C4-2B (cell line): ENCODE data around the gene DCAF6.

ENCODE experiments used
- CTCF ChIP-seq: fragments of 450-650 bp; conservative IDR thresholded peaks from 2 replicates; pipeline ENCODE4 v1.5.1; 2017; ENCODE audit warnings: mild to moderate bottlenecking
- ZFX ChIP-seq: fragments of 450-650 bp; IDR thresholded peaks from 2 replicates; pipeline ENCODE4 v1.6.1; 2017

GRCh38 chr1:167923324-167924056 lies 13.0 kb upstream of the DCAF6 start:
- TF ChIP-seq CTCF (no peak), ZFX (no peak)
